ENCODE data around the gene ETF1.

ETF1 gene

DNA sequence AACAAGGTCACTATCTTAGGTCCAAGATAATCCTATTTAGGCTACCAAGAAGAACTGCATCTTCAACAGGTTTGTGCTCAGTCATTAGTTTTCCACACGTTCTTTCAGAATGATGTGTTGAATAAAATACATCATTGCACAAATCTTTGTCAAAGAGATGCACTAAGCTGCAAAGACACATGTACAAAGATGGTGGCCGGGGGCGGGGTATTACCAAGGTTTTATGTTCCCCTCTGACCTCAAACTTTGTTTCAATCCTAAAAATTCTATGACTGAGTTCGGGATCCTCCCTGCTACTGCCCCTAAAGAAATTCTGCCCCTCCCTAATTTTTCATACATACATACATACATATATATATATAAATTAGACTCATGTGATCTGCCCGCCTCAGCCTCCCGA lies 17.9 kb upstream of the ETF1 start:
- FAIRE-seq, result no peak

DNA sequence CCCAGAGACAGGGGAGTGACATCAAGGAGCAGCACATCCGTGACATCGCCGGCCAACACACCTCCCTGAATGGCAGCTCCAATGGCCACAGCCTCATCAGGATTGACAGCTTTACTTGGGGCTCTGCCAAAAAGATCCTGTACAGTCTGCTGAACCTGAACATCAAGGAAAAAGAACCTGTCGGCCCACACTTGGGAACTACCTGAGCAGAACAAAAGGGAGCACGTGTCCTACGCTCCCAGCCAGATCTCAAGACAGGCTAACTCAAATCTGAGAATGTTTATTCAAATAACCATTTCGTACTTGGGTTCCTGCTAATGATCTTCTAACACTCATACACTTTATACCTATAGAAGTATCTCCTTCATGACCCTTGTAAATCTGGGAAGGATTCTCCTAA lies 16.9 kb upstream of the ETF1 start:
- no peak for FAIRE-seq

DNA sequence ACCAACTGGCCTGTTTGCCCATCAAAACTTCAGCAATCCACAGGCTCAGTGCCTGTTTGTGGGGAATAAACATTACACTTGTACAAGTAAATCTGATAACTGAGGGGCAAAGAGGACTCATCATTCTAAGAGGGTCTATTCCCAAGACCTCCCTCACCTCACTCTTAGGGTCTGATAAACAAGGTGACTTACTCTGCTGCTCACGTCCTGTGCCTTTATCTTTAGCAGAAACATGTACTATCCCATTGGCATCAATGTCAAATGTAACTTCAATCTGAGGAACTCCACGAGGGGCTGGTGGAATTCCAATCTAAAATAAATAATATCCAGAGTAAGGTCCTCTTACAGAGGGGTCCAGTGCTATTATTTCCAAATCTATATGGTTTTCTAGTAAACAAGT lies 14.6 kb upstream of the ETF1 start:
- FAIRE-seq, result no peak

DNA sequence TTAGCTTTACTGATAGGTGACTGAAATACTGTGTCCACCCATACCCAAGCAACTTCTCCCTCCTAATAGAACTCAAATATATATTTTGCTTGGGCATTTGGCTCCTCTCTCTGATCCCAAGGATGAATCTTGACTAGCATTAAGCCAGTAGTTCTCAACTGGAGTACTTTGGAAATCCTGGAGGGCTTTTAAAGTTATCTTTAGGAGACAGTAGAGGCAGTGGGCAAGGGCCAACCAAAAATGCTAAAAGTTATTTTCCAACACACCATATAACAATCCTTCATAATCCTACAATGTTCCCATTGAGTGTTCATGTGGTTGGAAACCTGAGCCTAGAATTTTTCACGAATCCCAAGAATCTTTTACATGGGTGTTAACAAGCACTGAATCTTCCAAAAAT lies 11.1 kb upstream of the ETF1 start:
- no peak for FAIRE-seq

DNA sequence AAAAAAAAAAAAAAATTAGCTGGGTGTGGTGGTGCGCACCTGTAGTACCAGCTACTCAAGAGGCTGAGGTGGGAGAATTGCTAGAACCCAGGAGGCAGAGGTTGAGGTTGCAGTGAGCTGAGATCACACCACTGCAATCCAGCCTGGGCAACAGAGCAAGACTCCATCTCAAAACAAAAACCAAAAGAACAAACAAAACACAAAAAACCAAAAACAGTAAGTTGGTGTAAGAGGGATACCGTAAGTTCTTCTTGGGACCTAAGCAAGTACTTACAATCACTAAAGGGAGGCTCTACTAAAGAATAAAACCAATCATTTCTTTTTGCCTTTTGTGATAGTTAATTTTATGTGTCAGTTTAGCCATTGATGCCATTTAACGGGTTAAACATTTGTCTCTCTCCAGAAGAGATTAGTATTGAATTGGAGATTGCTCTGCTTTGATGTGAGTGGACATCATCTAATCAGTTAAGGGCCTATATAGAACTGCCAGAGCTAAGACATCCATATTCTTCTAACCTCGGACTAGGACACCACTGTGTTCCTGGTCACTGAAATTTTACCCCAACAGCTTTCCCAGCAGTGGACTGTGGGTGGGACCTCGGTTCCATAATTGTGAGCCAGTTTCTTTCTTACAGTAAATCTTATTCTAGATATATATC lies 10.5 kb upstream of the ETF1 start:
- no peak for FAIRE-seq

DNA sequence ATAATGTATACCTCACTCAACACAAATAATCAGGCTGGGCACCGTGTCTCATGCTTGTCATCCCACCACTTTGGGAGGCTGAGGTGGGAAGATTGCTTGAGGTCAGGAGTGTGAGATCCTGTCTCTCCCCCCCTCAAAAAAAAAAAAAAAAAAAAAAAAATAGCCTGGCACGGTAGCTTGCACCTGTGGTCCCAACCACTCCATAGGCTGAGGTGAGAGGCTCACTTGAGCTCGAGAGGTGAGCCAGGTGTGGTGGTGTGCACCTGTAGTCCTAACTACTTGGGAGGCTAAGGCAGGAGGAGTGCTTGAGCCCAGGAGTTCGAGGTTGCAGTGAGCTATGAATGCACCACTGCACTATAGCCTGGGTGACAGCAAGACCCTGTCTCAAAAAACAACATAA lies 9.6 kb upstream of the ETF1 start:
- no peak for FAIRE-seq

DNA sequence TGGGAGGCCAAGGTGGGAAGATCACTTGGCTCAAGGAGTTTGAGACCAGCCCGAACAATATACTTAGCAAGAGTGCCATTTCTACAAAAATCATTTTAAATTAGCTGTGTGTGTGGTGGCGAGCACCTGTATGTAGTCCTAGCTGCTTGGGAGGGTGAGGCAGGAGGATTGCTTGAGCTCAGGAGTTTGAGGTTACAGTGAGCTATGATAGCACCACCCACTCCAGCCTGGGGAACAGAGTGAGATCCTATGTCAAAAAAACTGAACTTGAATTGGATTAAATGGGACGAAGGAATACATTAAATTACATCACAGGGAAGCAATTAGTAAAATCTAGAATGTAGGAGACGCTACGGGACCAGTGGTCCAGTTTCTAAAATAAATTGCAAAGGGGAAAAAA lies 6.4 kb upstream of the ETF1 start:
- no peak for FAIRE-seq

DNA sequence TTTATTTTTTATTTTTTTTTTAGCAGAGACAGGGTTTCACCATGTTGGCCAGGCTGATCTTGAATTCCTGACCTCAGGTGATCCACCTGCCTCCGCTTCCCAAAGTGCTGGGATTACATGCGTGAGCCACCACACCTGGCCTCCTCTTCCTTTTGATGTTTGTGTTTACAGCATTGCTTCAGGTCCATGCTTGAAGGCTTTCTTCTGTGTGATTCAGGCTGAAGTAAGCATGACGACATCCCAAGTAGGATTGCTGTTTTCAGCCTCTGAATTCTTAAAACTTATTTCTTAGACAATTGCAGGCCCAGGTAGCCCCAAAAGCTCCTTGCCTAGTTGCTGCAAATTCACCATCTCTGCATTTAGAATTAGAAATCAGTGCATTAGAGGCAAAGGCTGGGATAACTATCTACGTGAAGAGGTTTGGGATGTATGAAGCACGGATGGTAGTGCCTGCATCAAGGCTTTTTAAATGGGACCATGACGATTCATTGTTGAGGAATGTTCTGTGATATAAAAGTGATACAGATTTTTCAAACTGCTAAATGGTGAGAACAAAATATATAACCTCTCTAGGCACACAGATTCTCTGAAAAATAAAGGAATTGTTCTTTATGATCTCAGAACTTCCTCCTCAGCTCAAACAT lies 3.0 kb upstream of the ETF1 start:
- no peak for FAIRE-seq

DNA sequence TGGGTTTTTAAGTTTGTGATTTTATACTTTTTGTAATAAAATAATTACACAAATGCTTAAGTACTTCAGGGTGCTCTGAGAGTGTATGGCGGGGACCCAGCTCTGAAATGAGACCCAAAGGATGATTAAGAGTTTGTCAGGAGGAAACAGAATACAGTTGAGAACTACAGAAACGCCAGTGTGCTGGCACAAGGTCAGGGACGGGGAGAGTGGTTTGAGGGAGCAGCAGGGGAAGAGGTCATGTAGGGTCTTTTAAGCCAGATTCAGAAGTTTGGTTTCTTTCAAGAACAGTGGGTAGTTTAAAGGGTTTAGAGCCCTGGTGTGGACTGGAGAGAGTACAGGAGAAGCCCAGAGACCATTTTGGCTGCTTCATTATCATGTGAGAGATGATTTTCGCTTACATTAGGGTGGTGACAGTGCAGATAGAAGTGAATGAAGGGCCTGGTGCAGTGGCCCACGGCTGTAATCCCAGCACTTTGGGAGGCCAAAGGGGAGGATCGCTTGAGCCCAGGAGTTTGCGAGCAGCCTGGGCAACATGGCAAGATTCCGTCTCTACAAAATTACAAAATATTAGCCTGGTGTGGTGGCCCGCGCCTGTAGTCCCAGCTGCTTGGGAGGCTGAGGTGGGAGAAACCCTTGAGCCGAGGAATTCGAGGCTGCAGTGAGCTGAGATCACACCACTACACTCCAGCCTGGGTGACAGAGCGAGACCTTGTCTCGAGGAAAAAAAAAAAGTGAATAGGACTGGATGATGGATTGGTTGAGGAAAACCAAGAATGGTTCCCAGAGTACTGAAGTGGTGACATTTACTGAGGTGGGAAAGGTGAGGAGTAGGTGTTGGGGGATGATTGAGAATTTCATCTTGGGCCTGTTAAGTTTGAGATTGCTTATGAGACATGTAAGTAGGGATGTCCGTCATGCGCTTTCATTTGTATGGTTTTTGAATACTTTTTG lies 1.4 kb upstream of the ETF1 start:
- FAIRE-seq, result no peak

DNA sequence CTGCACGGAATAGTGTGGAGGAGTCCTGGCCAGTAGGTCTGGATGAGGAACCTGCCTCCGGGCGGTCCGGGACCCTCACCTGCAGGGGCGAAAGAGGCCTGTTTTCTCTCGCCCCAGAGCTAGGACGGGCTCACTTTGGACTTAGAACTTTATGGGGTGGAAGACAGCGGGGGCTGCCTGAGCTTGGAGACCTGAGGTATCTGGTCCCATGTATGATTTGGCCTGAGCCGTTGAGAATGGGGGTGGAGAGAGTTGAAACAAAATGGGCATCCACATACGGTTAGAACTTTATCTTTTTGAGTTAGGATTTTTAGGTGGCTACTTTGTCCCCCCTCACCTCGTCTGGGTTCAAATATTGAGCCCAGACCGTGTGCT lies 681 bp upstream of the ETF1 start:
- no peak for FAIRE-seq

DNA sequence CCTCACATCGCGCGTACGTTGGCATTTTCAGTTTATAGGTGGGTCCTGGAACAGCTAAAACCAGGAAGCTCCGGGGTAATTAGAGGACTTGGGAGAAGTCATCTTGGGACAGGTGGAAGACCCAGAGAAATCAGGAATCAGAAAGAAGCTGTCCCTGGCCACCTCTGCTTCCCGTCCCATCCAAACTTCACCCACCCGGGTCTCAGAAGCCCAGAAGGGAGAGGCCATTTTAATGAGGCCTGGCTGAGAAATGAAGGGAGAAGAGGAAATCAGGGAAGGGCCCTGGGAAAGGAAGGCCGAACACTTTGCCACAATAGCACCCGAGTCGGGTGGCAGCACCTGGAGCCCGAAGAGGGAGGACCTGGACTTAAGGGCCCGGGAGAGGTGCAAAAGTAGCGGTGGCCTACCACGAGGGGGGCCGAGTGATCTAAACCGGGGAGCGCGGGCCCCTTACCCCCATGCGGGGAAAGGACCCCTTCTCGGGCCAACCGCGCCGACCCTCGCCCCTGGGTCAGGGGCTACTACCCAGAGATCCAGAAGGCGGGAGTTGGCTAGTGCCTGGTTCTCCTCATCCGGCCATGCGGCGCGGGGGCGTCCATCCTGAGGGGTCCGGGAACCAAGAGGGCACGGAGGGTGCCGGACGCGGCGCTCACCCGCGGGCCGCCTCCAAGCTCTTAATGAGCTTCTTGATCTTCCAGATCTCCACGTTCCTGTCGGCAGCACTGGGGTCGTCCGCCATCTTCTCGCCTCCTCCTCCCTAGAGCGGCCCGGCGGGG lies 668 bp downstream of the ETF1 start:
- FAIRE-seq, result no peak

DNA sequence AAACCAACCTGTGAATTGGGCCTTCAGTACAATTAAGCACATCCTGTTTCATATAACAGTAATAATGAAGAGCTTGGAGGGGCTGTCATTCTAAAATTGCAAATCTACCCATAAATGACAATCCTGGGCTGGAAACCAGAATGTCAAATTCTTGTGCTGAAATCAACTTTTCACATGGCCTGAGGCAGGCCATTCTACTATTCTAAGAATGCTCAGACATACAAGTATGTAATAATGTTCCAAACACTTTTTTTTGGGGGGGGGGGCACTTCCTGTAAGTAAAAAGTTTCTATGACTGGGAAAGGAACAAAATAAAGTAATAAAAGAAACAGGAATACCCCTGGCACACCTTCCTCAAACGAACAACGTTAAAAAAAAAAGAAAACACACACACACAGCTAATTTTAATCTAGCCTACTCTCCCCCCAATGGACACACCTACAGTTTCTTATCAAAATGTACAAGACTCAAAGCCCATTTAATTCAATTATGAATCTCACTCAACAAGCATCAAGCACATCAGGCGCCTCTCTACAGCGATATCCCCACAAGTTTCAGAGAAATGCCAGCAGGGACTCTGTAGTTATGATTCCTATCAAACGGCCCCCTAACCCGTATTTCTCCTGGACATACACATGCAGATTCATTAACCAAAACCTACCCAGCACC lies 1.4 kb downstream of the ETF1 start:
- no peak for FAIRE-seq

DNA sequence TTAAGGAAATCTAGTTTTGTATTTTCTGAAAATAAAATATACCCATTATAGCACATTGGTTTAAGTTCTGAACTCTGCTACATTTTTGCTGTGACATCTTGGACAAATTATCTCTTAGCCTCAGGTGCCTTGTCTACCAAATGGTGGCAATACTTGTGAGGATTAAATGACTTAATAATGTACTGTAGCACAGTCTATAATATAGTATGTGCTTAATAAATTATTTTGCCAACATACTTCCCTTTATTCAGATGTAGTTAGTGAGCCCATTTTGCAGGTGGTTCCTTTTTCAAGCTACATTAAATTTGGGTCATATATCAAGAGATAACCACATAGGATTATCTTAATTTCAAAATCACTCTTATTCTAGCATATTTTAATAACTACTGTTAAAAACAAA lies 3.2 kb downstream of the ETF1 start:
- no peak for FAIRE-seq

DNA sequence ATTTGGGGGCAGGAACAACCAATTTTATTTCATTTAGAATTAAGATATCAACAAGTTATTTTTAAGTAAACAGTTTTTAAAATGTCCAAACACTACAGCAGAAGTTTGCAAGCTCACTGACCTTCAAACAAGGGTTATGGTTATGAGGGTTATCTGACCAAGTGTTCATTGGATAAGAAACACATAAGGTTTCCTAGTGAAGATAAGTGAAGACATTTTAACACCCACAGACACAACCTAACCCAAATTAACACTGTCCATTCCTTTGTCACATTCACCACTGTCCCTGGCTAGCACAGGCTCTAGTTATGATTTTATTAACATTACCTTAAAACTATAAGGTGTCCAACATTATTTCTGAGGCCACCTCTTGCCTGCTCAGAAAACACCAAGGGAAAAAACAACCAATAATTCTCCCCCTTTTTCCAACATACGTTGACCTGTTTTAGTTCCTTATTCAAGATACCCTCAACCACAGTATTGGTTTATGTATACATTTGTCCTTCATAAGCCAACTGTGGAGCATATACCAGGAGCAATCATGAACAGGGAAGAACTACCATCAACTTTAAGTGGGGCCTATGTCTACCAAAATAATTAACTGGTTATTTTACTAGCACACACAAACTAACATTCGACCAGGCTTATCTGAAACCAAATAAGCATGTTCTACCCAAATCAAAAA lies 4.0 kb downstream of the ETF1 start:
- FAIRE-seq, result no peak

DNA sequence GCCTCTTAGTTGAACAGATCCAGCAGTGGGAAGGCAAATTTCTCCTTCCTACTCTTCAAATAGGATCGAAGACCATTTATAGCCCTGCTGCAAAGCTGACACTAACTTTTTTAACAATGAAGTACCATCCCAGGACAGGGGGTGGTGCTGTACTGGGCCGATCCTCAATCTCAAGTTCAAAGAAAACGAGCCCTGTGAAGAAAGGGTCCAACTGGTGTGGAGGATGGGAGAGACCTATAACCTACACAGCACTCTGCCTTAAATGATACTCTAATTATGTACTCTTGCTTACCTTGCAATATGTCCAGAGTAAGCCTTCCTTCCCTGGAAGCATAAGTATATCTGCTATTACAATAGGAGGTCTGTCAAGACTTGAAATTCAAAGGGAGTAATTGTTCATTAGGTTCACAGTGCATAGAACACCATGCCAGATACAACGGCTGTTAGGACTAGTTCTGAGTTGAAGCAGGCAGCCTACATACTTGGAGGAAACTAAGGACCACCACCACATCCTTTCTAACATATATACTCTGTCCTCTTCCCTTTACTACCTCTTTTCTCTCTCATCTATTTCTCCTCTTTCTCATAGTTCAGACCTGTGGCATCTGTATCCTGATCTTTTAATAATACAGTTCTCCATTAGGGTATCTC lies 6.2 kb downstream of the ETF1 start:
- no peak for FAIRE-seq

DNA sequence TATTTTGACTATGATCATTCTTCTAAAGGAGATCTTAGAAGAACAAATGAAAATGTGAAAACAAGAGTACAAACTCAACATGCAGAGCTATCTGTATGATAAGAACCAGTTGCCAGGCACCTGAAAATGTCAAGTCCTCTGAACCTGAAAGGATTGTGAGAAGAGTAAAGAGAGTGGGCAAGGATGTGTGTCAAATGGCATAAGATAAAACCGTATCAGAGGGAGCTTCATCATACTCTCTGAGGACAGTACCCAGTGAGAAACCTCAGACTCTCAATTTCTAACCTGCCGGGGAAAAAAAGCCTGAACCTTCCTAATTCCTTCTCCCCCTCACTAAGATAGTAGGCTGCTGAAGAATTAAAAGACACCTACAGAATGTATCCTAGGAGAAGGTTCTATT lies 6.8 kb downstream of the ETF1 start:
- FAIRE-seq, result no peak

DNA sequence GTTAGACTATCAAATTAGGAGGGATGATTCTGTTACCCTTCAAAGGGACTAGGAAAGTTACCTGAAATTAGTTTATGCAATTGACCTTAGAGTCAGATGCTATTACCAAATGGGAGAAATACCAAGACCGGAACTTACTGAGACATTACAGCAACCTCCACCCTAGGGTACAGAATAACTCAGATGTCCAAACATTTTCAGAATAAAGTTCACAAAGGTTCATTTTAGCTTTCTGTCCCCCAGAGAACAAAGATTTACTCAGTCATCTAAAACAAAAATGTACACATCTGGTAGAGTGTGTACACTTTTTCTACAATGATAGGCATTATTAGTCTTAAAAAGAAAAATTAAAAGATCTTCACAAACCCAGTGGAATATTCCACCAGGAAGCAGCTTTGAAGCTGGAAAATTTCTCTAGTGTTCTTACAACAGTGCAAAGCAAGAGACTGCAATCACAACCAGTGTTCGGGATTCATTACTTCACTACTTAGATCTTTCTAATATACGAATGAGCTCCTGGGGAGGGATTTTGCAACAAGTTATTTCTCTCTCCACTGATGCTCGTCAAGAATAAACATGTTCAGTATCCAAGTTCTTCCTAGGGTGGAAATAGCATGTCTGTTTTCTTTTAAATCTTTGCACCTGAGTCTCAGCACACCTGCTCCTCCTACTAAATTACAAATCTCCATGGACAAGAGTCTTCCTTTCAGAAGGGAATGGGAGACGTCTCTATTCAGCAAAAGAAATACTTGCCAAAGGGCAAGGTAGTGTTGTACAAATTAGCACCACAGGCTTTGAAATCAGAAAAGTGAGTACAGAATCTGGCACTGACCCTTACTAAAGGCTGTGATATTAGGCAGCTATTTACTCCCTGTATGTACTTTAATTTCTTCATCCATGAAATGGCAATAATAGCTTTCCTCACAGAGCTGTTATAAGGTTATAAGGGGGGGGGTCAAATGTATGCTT lies 8.8 kb downstream of the ETF1 start:
- no peak for FAIRE-seq

DNA sequence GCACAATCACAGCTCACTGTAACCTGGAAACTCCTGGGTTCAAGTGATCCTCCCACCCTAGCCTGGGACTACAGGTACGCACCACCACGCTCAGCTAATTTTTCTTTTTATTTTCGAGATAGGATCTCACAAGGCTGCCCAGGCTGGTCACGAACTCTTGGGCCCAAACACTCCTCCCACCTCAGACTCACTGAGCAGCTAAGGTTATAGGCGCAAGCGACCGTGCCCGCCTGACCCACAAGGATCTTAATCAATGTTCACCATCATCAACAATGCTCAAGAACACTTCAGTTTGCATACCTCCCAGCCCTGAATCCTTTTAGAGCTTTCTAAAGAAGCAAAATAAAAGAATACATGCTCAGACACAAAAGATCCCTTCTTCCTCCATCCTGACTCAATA lies 13.2 kb downstream of the ETF1 start:
- FAIRE-seq, result no peak

DNA sequence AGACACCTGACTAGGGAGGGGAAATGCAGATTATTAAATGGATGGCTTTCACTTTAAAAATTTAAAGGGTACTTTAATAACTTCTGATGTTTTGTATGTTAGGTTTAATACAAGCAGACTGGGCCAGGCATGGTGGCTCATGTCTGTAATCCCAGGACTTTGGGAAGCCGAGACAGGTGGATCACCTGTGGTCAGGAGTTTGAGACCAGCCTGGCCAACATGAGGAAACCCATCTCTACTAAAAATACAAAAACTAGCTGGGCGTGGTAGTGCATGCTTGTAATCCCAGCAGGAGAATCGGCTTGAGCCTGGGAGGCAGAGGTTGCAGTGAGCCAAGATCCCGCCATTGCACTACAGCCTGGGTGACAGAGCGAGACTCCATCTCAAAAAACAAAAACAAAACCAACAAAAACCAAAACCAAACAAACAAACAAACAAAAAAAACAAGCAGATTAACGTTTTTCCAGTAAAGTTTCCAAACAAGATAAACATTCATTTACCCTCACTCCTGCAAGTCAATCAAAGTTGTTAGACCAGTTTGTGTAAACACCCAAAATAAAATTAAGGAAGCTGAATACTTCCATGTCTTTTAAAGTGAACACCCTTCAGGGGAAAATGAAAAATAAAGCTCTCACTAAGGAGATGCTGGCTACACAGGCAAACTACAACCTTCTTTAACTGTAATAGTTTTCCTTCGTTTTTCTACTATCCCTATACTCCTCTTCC lies 14.1 kb downstream of the ETF1 start:
- no peak for FAIRE-seq
